ENCODE data around the gene RPL35.
A peak's percentile ranks its signal among the peaks of the same experiment; 100 is the strongest.

Gene RPL35

DNA sequence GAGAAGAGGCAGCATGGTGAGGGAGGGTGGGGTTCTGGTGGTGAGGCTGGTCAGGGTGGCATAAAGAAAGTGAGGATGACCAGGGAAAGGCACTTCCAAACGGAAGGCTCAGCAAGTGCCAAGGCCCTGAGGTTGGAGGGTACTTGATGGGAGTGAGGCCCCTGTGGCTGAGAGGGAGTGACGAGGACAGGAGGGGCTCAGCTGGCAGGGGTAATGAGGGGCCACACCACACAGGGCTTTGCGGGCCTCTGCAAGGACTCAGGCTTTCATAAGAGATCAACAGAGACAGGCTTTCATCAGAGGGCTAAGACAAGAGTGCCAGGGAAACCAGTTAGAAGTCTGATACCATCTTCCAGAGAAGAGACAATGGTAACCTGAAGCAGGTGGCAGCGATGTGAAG, 23.8 kb upstream of the RPL35 start:
- H3K27ac Mint-ChIP-seq = peak overlapping the region; percentile 0 to 27
- H3K4me3 Mint-ChIP-seq = no peak overlapping the region
- peaks cover 20% of the 10 kb centered on the region for H3K36me3 Mint-ChIP-seq (ENCODE audit: insufficient read depth)
- H3K27me3 Mint-ChIP-seq = no peaks in the 10 kb centered on the region
- H3K4me1 Mint-ChIP-seq (ENCODE audit: low read depth in 2 of 2) = peaks cover 5 to 6% of the 10 kb centered on the region in 2 donors
- no peak for ATAC-seq (replicated peaks)
- no peak for DNase-seq
- no peaks in the 10 kb centered on the region for H3K9me3 Mint-ChIP-seq

DNA sequence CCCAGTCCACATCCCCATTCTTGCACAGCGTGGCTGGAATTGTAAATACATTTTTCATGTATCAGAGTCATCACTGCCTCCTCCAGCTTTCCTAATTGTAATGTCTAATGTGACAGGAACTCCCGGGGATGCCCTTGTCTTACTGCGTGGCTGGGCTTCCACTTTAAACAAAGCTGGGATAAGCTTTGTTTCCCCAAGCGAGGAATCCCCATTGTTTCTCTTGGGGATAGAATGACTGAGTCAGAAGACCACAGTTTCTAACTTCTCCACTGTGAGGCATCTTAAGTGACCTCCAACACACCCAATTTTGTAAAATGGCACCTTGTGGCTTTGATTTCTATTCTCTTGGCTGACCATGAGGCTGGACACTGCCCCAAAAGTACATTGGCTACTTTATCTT, 22.6 kb upstream of the RPL35 start:
- no peaks in the 10 kb centered on the region for H3K27me3 Mint-ChIP-seq
- no peak overlapping the region for H3K4me3 Mint-ChIP-seq
- H3K36me3 Mint-ChIP-seq (ENCODE audit: insufficient read depth) = peaks cover 25% of the 10 kb centered on the region
- no peak for DNase-seq
- no peak for ATAC-seq (replicated peaks)
- H3K4me1 Mint-ChIP-seq (ENCODE audit: low read depth in 2 of 2) = peaks cover 2 to 8% of the 10 kb centered on the region in 2 donors
- no peaks in the 10 kb centered on the region for H3K9me3 Mint-ChIP-seq
- peak overlapping the region in 1 of 2 donors; percentile 57 for H3K27ac Mint-ChIP-seq

DNA sequence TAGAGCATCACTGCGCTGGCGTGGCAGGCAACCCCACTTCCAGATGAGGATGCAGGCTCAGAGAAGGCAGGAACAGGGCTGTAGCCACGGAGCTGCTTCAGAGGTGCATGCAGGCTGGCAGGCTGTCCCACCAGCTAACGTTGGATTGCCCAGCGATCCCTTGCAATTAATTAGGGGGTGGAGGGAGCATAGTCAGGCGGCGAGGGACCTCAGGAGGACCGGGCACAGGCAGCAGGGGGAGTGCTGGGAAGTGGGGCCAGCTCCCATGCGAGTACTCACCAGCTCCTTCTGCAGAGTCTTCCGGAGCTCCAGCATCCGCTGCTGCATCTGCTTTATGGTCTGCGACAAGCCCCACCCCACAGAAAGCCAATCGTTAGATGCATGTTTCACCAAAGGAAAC, 20.5 kb upstream of the RPL35 start:
- peak overlapping the region in 1 of 2 donors; percentile 67 for H3K27ac Mint-ChIP-seq
- peaks cover 5 to 20% of the 10 kb centered on the region in 2 donors for H3K4me1 Mint-ChIP-seq (ENCODE audit: low read depth in 2 of 2)
- no peaks in the 10 kb centered on the region for H3K27me3 Mint-ChIP-seq
- ATAC-seq (replicated peaks) (no peak), DNase-seq (no peak)
- no peak overlapping the region for H3K4me3 Mint-ChIP-seq
- H3K36me3 Mint-ChIP-seq (ENCODE audit: insufficient read depth) = peaks cover 42% of the 10 kb centered on the region
- H3K9me3 Mint-ChIP-seq = no peaks in the 10 kb centered on the region

DNA sequence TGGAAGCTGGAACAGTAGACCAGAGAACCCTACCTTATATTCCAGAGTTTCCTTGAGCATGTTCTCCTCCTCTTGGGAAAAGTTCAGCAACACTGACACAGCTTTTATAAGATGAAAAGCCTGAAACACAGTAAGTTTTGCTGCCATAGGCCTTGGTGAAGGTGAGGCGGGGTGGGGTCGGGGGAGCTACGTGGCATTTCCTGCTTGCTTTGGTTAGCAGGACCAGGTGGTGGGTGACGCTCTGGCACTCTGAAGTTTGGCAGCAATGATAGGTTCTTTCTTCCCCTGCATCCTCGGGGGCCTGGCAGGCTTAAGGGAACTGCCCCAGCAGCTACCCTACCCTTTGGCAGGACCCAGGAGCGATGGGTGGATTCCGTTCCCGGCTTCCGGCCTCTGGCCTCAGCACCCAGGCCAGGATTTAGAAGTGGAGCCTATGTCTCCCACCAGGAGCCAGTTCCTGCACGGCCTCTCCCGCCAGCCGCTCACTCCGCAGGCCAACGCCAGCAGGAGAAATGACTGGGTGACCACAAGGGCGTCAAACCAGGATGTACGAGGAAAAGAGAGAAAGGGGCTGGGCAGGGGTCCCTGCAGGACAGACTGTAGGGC, 19.5 kb upstream of the RPL35 start:
- Mint-ChIP-seq H3K4me1 (ENCODE audit: low read depth in 2 of 2) (peaks cover 9 to 25% of the 10 kb centered on the region in 2 donors), H3K27ac (peak overlapping the region; percentile 62 to 67), H3K27me3 (no peaks in the 10 kb centered on the region), H3K36me3 (ENCODE audit: insufficient read depth) (peaks cover 48% of the 10 kb centered on the region), H3K4me3 (no peak overlapping the region), H3K9me3 (no peaks in the 10 kb centered on the region)
- peak; percentile 48 for ATAC-seq (replicated peaks)
- no peak for DNase-seq

DNA sequence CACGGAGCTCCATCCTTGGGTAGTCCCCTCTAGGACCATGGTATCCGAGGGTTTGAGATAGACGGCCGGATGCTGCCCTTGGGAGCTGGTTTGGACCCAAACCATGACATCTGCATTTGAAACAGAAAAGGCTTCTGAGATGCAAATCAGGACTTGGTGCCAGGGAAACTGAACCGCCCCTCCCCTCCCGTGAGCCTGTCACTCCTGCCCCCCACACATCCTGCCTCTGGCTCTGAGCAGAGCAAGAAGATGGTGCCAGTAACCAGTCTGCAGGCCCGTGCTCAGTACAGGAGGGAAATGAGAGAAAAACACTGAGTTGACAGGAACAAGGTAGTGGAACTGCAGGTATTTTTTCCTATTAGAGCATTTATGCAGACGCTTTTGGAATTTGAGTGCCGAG, 18.7 kb upstream of the RPL35 start:
- Mint-ChIP-seq H3K4me3 (no peak overlapping the region), H3K27me3 (no peaks in the 10 kb centered on the region), H3K4me1 (ENCODE audit: low read depth in 2 of 2) (peaks cover 9 to 25% of the 10 kb centered on the region in 2 donors), H3K27ac (peak overlapping the region in 1 of 2 donors; percentile 63), H3K36me3 (ENCODE audit: insufficient read depth) (peaks cover 52% of the 10 kb centered on the region), H3K9me3 (no peaks in the 10 kb centered on the region)
- ATAC-seq (replicated peaks) (peak; percentile 40), DNase-seq (no peak)

DNA sequence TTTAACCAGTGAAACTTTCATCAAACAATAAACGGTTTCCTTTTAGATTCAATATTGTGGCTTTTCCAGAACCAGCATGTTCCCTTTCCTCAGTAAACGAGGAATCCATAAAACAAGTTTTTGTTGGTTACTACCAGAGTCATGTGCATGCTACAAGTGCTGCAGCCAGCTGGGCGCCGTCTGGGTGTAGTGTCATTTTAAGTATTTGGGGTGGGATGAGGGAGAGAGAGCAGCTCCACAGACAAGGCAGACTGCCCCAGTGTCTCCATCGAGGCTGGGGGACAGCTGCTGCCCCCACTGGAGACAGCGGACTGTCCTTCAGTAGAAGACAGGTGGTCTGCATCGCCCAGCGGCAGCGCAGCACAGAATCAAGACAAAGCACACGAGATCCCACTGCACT, 17.5 kb upstream of the RPL35 start:
- Mint-ChIP-seq H3K36me3 (ENCODE audit: insufficient read depth) (peaks cover 61% of the 10 kb centered on the region), H3K4me3 (no peak overlapping the region), H3K9me3 (no peaks in the 10 kb centered on the region), H3K4me1 (ENCODE audit: low read depth in 2 of 2) (peaks cover 18 to 29% of the 10 kb centered on the region in 2 donors), H3K27ac (peak overlapping the region; percentile 60 to 63), H3K27me3 (no peaks in the 10 kb centered on the region)
- ATAC-seq (replicated peaks) (no peak), DNase-seq (no peak)

DNA sequence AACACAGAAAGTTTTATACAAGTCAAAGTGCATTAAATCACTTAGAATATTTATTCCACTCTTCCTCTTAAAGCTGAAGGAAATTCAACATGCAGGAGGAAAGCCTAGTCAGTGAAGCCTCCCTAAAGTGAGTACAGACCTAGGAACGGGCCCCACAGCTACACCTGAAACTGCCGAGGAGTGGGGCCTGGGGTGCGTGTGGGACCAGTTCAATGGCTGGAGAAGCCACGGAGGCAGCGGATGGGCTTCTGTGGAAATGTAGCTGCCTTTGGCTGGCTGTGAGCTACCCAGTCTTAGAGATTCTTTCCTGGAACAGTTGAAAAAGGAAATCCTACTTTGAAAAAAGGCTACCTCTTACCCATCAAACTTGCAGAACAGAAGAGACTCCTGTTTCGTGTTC, 16.8 kb upstream of the RPL35 start:
- Mint-ChIP-seq H3K9me3 (no peaks in the 10 kb centered on the region), H3K4me1 (ENCODE audit: low read depth in 2 of 2) (peaks cover 23 to 36% of the 10 kb centered on the region in 2 donors), H3K36me3 (ENCODE audit: insufficient read depth) (peaks cover 68% of the 10 kb centered on the region), H3K27me3 (no peaks in the 10 kb centered on the region), H3K27ac (peak overlapping the region in 1 of 2 donors; percentile 60), H3K4me3 (no peak overlapping the region)
- DNase-seq (no peak), ATAC-seq (replicated peaks) (no peak)

DNA sequence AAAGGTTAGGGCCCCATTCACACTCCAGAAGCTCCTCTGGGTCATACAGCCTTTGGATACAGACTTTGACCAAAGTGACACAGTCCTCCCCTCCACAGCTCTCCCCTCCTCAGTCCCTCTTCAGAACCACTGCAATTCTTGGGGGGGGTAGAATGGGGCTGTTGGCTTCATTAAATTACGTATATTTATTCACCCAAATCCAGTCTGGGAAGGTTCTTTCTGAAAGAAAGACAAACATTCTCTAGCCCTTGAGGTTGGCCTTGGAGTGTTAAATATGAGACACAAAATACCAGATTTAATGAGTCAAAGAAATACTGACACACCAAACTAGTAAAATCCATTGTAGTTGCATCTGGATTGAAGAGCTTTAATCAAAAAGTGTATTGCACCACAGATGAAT, 16.3 kb upstream of the RPL35 start:
- Mint-ChIP-seq H3K27ac (peak overlapping the region in 1 of 2 donors; percentile 35), H3K4me3 (no peak overlapping the region), H3K4me1 (ENCODE audit: low read depth in 2 of 2) (peaks cover 28 to 41% of the 10 kb centered on the region in 2 donors), H3K36me3 (ENCODE audit: insufficient read depth) (peaks cover 73% of the 10 kb centered on the region), H3K9me3 (no peaks in the 10 kb centered on the region), H3K27me3 (no peaks in the 10 kb centered on the region)
- no peak for DNase-seq
- ATAC-seq (replicated peaks) = no peak

DNA sequence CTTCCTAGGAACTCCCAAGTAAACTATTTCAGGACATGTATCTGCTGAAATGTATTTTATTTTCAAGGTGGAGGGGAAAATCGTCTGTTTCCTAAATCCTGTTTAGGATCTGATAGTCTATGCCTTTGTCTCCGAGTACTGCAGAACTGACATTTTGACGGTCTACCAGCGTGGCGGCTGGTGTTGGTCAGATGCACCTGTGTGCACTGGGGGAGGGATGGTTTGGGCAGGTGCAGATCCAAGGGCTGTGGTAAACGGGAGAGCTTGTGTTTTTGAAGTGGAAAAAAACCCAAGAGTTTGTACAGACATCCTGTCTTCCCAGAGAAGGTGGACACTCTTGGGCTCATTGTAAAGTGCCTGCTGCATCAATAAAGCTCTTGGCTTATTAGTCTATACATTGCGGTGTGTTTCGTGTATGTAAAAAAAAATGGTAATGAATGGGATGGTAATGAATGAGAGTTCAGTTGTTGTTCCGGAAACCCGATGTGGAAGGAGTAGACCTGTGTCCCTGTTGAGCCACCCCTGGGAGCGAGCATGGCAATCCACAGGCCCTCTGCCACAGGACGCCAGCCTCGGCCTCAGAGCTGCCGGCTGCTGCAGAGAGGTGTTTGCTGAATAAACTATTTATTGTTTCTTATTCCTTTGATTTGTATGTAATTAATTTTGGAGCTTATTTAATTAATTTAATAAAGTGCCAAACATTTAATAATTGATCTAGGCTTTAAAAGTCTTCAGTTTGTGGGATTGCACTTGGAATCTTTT, 15.4 kb upstream of the RPL35 start:
- H3K27ac Mint-ChIP-seq = peak overlapping the region in 1 of 2 donors; percentile 35
- peaks cover 36 to 49% of the 10 kb centered on the region in 2 donors for H3K4me1 Mint-ChIP-seq (ENCODE audit: low read depth in 2 of 2)
- peaks cover 81% of the 10 kb centered on the region for H3K36me3 Mint-ChIP-seq (ENCODE audit: insufficient read depth)
- DNase-seq = no peak
- H3K9me3 Mint-ChIP-seq = no peaks in the 10 kb centered on the region
- H3K4me3 Mint-ChIP-seq = no peak overlapping the region
- no peak for ATAC-seq (replicated peaks)
- no peaks in the 10 kb centered on the region for H3K27me3 Mint-ChIP-seq

DNA sequence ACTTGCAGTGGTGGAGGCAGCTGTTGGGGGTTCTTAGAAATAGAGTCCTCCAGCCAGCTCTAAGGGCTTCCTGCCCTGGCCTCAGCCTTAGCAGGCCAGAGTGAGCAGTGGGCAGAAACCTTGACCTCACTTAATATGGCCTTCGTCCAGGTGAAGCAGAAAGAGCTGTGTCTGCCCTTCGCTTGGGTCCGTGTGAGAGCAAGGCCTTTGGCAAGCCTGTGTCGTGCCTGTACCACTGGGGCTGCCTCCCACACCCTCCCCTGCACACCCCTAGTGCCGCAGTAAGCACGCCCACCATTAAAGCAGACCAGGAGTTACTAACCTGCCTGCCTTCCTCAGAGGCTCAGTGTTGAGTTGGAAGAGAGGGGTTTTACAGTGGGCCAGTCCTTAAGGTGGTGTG, 13.7 kb upstream of the RPL35 start:
- Mint-ChIP-seq H3K27ac (peak overlapping the region; percentile 91 to 97), H3K4me1 (ENCODE audit: low read depth in 2 of 2) (peaks cover 52 to 60% of the 10 kb centered on the region in 2 donors)

DNA sequence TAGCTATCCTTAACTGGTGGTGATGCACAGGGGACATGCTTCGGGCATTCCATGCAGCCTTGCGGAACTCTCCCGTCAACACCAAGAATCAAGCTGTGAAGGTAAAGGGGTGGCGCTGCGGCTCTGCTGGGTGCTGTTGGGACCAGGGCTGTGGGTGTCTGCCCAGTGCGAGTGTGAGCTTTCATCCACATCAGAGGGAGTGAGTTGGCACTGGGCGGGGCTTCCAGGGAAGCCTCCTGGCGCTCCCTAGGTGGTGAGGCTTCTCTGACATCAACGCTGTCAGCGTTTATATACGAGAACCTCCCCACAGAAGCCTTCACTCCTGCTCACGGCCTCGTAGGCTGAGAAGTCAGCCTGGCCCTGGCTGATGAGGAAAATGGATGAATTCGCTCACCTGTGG, 11.9 kb upstream of the RPL35 start:
- peak overlapping the region; percentile 91 to 97 for H3K27ac Mint-ChIP-seq
- H3K4me1 Mint-ChIP-seq (ENCODE audit: low read depth in 2 of 2) = peaks cover 53 to 59% of the 10 kb centered on the region in 2 donors
- no peaks in the 10 kb centered on the region for H3K27me3 Mint-ChIP-seq
- peak; percentile 48 to 50 (median 50) for DNase-seq
- H3K9me3 Mint-ChIP-seq = no peaks in the 10 kb centered on the region
- peaks cover 96% of the 10 kb centered on the region for H3K36me3 Mint-ChIP-seq (ENCODE audit: insufficient read depth)
- peak overlapping the region; percentile 93 to 97 for H3K4me3 Mint-ChIP-seq
- peak; percentile 16 for ATAC-seq (replicated peaks)

More for the DNA sequence above, 13.7 kb upstream of the RPL35 start:
- Mint-ChIP-seq H3K36me3 (ENCODE audit: insufficient read depth) (peaks cover 93% of the 10 kb centered on the region), H3K9me3 (no peaks in the 10 kb centered on the region), H3K27me3 (no peaks in the 10 kb centered on the region), H3K4me3 (peak overlapping the region in 1 of 2 donors; percentile 93)
- no peak for DNase-seq
- ATAC-seq (replicated peaks) = no peak

DNA sequence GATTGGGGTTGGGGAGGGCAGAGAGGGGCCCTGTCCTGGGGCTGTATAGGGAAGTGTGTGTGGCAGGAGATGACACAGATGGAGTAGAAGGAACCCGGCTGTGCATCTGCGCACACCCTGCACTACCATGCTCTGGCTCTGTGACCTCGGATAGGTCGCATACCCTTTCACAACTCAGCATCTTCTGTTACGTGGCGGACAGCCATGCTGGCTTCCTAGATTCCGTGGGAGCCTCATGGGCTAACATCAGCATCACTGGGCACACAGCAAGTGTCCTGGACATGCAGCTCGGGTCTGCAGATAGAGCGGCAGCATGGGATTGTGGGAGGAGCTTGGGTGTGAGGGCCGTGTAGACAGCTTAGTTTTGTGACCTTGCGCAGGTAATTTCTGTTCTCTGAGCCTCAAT, 9.4 kb upstream of the RPL35 start:
- ATAC-seq (replicated peaks) = no peak
- no peak for DNase-seq
- Mint-ChIP-seq H3K4me1 (ENCODE audit: low read depth in 2 of 2) (peaks cover 54% of the 10 kb centered on the region in 2 donors), H3K4me3 (peak overlapping the region; percentile 93 to 97), H3K27me3 (no peaks in the 10 kb centered on the region), H3K9me3 (no peaks in the 10 kb centered on the region), H3K27ac (peak overlapping the region; percentile 91 to 97), H3K36me3 (ENCODE audit: insufficient read depth) (peaks cover 74% of the 10 kb centered on the region)

DNA sequence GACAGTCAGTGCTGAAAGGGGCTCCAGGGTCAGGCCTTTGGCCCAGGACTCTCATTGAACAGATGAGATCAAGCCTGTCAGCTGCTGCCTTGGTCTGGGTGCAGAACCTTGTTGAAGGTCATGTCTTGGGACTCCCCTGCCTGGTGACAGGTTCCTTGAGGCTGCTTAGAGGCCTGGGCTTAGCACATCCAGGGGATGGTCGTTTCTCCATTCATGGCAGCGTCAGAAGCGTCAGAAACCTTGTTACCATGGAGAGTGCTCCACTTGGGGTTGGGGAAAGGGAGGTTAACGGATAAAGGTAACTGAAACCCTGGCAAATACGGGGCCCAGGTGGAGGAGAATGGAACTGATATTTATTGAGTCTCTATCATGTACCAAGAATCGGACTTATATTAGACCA, 9.0 kb upstream of the RPL35 start:
- ATAC-seq (replicated peaks) (no peak), DNase-seq (no peak)
- Mint-ChIP-seq H3K27ac (peak overlapping the region; percentile 91 to 97), H3K4me1 (ENCODE audit: low read depth in 2 of 2) (peaks cover 54% of the 10 kb centered on the region in 2 donors), H3K9me3 (no peaks in the 10 kb centered on the region), H3K36me3 (ENCODE audit: insufficient read depth) (peaks cover 70% of the 10 kb centered on the region), H3K4me3 (peak overlapping the region; percentile 93 to 97), H3K27me3 (no peaks in the 10 kb centered on the region)
